Ovary (tissue), 3 donors: ENCODE measurements around the gene CEP89.

Experiments used
- CTCF ChIP-seq, 3 donors: fragments of 450-650 bp in 2 of 3; fragments of 200-600 bp in 1 of 3; IDR thresholded peaks; one replicate each; pipeline versions ENCODE4 v1.5.1 to v1.8.0; 2016 to 2022; ENCODE audit warnings: antibody characterized with exemption in 3 of 3, mild to moderate bottlenecking in 1 of 3
- EP300 ChIP-seq: sonication (generic); formaldehyde crosslinking; IDR thresholded peaks from one replicate; pipeline ENCODE4 v1.6.1; 2017; ENCODE audit warnings: antibody characterized with exemption
- POLR2A ChIP-seq: fragments of 450-650 bp; IDR thresholded peaks from one replicate; pipeline ENCODE4 v1.6.1; 2017; ENCODE audit warnings: antibody characterized with exemption, mild to moderate bottlenecking, moderate library complexity
- donor health status: DM: no; HTN: no; CAD: no.

GRCh38 chr19:32971715-32972540 is at the start of gene CEP89, which contains the start of gene FAAP24:
- TF ChIP-seq POLR2A = no peak
- no peak for TF ChIP-seq CTCF (IDR thresholded peaks at IDR 0.05)
- no peak for TF ChIP-seq EP300
